SK-N-SH (cell line): ENCODE data around the gene RFC5. TPM values are rescaled to one million over a fixed set of nuclear protein-coding genes. Genes with fewer than 3 reads are reported as not detected.

Experiments
- CTCF ChIA-PET: fragments of 300-600, 350-600 bp; formaldehyde crosslinking; extraction: SDS; loops from one replicate; lab custom pipeline; 2021; lab: Yijun Ruan, JAX
- POLR2A ChIA-PET: fragments of 350-600 bp; sonication (Branson Sonifier 250); formaldehyde crosslinking; extraction: SDS; loops from one replicate; lab custom pipeline; 2020; ENCODE audit warnings: antibody characterized with exemption, inconsistent platforms; lab: Yijun Ruan, JAX
- DNase-seq: peaks from one replicate; pipeline ENCODE4 v3.0.0; 2012
- H2AFZ ChIP-seq: fragments of 200-600 bp; sonication (generic); 2 replicates; pipeline ENCODE4 v1.8.1; 2016; ENCODE audit warnings: antibody characterized with exemption, mild to moderate bottlenecking, low read depth
- H3F3A ChIP-seq: fragments of 200-600 bp; sonication (generic); replicated peaks from 2 replicates; pipeline ENCODE3; 2016; ENCODE audit warnings: antibody characterized with exemption, mild to moderate bottlenecking; ENCODE audit not compliant: insufficient read depth
- H3K27ac ChIP-seq, 2 experiments: fragments of 200-500 bp in 1 of 2; fragments of 200-600 bp in 1 of 2; sonication (Bioruptor generic) in 1 of 2; sonication (generic), shearing (Covaris generic) in 1 of 2; 2 replicates each; pipeline versions ENCODE4 v1.5.1 to v1.6.1; 2014 to 2016; ENCODE audit warnings: low read depth in 2 of 2, inconsistent platforms in 1 of 2, low read length in 1 of 2, mild to moderate bottlenecking in 1 of 2, mixed read lengths in 1 of 2
- H3K27me3 ChIP-seq: fragments of 200-600 bp; sonication (generic), shearing (Covaris generic); 2 replicates; pipeline ENCODE4 v1.6.1; 2016; ENCODE audit warnings: mixed run types; ENCODE audit not compliant: insufficient read depth
- H3K36me3 ChIP-seq, 2 experiments: fragments of 200-500 bp in 1 of 2; fragments of 200-600 bp in 1 of 2; sonication (Bioruptor generic) in 1 of 2; sonication (generic) in 1 of 2; replicated peaks in 1 of 2; 2 replicates each; pipeline versions ENCODE3 to v1.5.1; 2014 to 2016; ENCODE audit warnings: low read length in 1 of 2, mild to moderate bottlenecking in 1 of 2; ENCODE audit not compliant: insufficient read depth in 2 of 2, control insufficient read depth in 1 of 2
- H3K4me1 ChIP-seq, 2 experiments: fragments of 200-500 bp in 1 of 2; fragments of 200-600 bp in 1 of 2; sonication (Bioruptor generic) in 1 of 2; sonication (generic), shearing (Covaris generic) in 1 of 2; 2 replicates each; pipeline versions ENCODE4 v1.5.1 to v1.6.1; 2014 to 2016; ENCODE audit warnings: low read depth in 1 of 2, low read length in 1 of 2, mixed run types in 1 of 2; ENCODE audit not compliant: insufficient read depth in 2 of 2, control insufficient read depth in 1 of 2
- H3K4me2 ChIP-seq: fragments of 200-600 bp; sonication (generic), shearing (Covaris generic); 2 replicates; pipeline ENCODE4 v1.6.1; 2017; ENCODE audit warnings: mixed run types
- H3K4me3 ChIP-seq, 2 experiments: fragments of 200-500 bp in 1 of 2; fragments of 200-600 bp in 1 of 2; sonication (Bioruptor generic) in 1 of 2; sonication (generic), shearing (Covaris generic) in 1 of 2; 2 replicates each; pipeline versions ENCODE4 v1.5.1 to v1.8.1; 2014 to 2016; ENCODE audit warnings: low read depth in 2 of 2, inconsistent platforms in 1 of 2, low read length in 1 of 2, mild to moderate bottlenecking in 1 of 2, mixed read lengths in 1 of 2, moderate library complexity in 1 of 2
- H3K79me2 ChIP-seq: fragments of 200-600 bp; sonication (generic); 2 replicates; pipeline ENCODE4 v1.8.1; 2017; ENCODE audit warnings: mild to moderate bottlenecking; ENCODE audit not compliant: insufficient read depth
- H3K9ac ChIP-seq: fragments of 200-600 bp; sonication (generic); 2 replicates; pipeline ENCODE4 v1.6.1; 2017; ENCODE audit warnings: mixed run types
- H3K9me2 ChIP-seq: fragments of 200-600 bp; sonication (generic); 2 replicates; pipeline ENCODE4 v1.6.1; 2017; ENCODE audit warnings: mixed run types
- H3K9me3 ChIP-seq: fragments of 200-600 bp; sonication (generic); 2 replicates; pipeline ENCODE4 v1.6.1; 2017; ENCODE audit warnings: mixed run types, mild to moderate bottlenecking, moderate library complexity
- H4K20me1 ChIP-seq: fragments of 200-600 bp; sonication (generic); 2 replicates; pipeline ENCODE4 v1.6.1; 2017; ENCODE audit warnings: mild to moderate bottlenecking, mixed run types; ENCODE audit not compliant: insufficient read depth
- CHD2 ChIP-seq: fragments of 150-350 bp; IDR thresholded peaks from 2 replicates; pipeline ENCODE4 v1.6.1; 2018; ENCODE audit warnings: low read length; ENCODE audit not compliant: partially characterized antibody
- EZH2phosphoT487 ChIP-seq: fragments of 200-600 bp; sonication (generic); IDR thresholded peaks from 2 replicates; pipeline ENCODE4 v1.6.1; 2017; ENCODE audit warnings: low read depth, mixed run types, mild to moderate bottlenecking, antibody characterized with exemption, moderate library complexity, borderline replicate concordance
- GATA2 ChIP-seq: sonication (generic); formaldehyde crosslinking; IDR thresholded peaks from 2 replicates; pipeline ENCODE4 v1.5.0; 2020; ENCODE audit warnings: mild to moderate bottlenecking, missing genetic modification reagents
- MEF2A ChIP-seq: IDR thresholded peaks from 2 replicates; pipeline ENCODE4 v1.4.0; 2012; ENCODE audit warnings: low read depth, borderline replicate concordance
- PBX3 ChIP-seq: IDR thresholded peaks from 2 replicates; pipeline ENCODE4; 2012
- REST ChIP-seq: IDR thresholded peaks from 2 replicates; pipeline ENCODE4 v1.6.1; 2012; ENCODE audit warnings: mild to moderate bottlenecking, low read depth, low read length, moderate library complexity
- RXRA ChIP-seq: IDR thresholded peaks from 2 replicates; pipeline ENCODE4 v1.4.0; 2012; ENCODE audit warnings: low read depth, mild to moderate bottlenecking, borderline replicate concordance
- SIN3A ChIP-seq: IDR thresholded peaks from 2 replicates; pipeline ENCODE4 v1.6.1; 2012; ENCODE audit warnings: low read depth, mild to moderate bottlenecking, low read length, moderate library complexity, borderline replicate concordance
- TEAD4 ChIP-seq: IDR thresholded peaks from 2 replicates; pipeline ENCODE4 v1.4.0; 2012; ENCODE audit warnings: mild to moderate bottlenecking, borderline replicate concordance; ENCODE audit not compliant: insufficient read depth
- WGBS: methylation state at CpG from one replicate; pipeline ENCODE4 v1.1.6; 2017; ENCODE audit warnings: low lambda C conversion rate; 5-methylcytosine and 5-hydroxymethylcytosine counted together
- polyA plus RNA-seq, 3 experiments: library from polyadenylated mRNA; depleted of rRNA; stranded (reverse); fragments of >200 nt; gene quantifications; 2 replicates each; pipeline ENCODE4 v1.2.3, GENCODE V29; 2012

Gene RFC5
- polyA plus RNA-seq, 1 of the 3 experiments (the other 2 are of a cell fraction): 15.3 TPM

GRCh38 chr12:118025168-118025567 is 8.7 kb downstream of the RFC5 start:
- DNase-seq: no peak
- CTCF ChIA-PET: no interaction called here
- H3K9ac ChIP-seq: no peak overlapping the region
- H3K36me3 ChIP-seq: peaks cover 31 to 33% of the 10 kb centered on the region in 2 experiments
- H3K27ac ChIP-seq: no peak overlapping the region
- no peaks in the 10 kb centered on the region for H3K9me2 ChIP-seq
- WGBS: 67% methylated on average over 4 of the region's 4 CpGs
- H3K27me3 ChIP-seq: no peaks in the 10 kb centered on the region
- no peak overlapping the region for H3K4me3 ChIP-seq
- H3K4me2 ChIP-seq: no peak overlapping the region
- H3K79me2 ChIP-seq: no peaks in the 10 kb centered on the region
- TF ChIP-seq EZH2phosphoT487: no peak
- no peak for TF ChIP-seq RXRA
- TF ChIP-seq, all 33 proteins: peak for 0
- Histone ChIP-seq H3K4me1 (no peaks in the 10 kb centered on the region), H4K20me1 (no peaks in the 10 kb centered on the region), H2AFZ (no peak overlapping the region), H3K9me3 (no peaks in the 10 kb centered on the region), H3F3A (peaks cover 4% of the 10 kb centered on the region)
- POLR2A ChIA-PET: no interaction called here

GRCh38 chr12:118029166-118029565 is 12.7 kb downstream of the RFC5 start:
- Histone ChIP-seq H3K27me3 (no peaks in the 10 kb centered on the region), H3K9me2 (no peaks in the 10 kb centered on the region), H3F3A (peaks cover 6% of the 10 kb centered on the region), H3K27ac (no peak overlapping the region), H4K20me1 (no peaks in the 10 kb centered on the region), H3K9me3 (no peaks in the 10 kb centered on the region), H3K9ac (no peak overlapping the region), H3K4me3 (no peak overlapping the region), H2AFZ (no peak overlapping the region), H3K79me2 (no peaks in the 10 kb centered on the region), H3K36me3 (peaks cover 62% of the 10 kb centered on the region in 2 experiments), H3K4me2 (no peak overlapping the region), H3K4me1 (peaks cover 8% of the 10 kb centered on the region in 2 experiments; a peak in 2 of 4 replicates)
- ChIA-PET CTCF (interaction anchor here (10.2 kb wide), 1 partner anchor 154 kb away, joined by 137 read pairs; no protein-coding TSS in a partner anchor), POLR2A (interaction anchor here (1.4 kb wide), 1 partner anchor 13 kb away, joined by 3 read pairs; the partner anchor contains the start of gene RFC5)
- WGBS: 95% methylated on average over 5 of the region's 5 CpGs
- TF ChIP-seq REST (no peak), GATA2 (no peak), SIN3A (no peak), RXRA (no peak), MEF2A (no peak), CHD2 (no peak), PBX3 (no peak), TEAD4 (no peak)
- no peak for DNase-seq
